Upper lobe of right lung (tissue), 1 donor: ENCODE results near the gene PTH. TPM values are rescaled to one million over a fixed set of nuclear protein-coding genes. Genes with fewer than 3 reads are reported as not detected.

Source experiments
- ATAC-seq: fragments of 200-7000 bp; cut with Tn5 transposase; one replicate; pipeline ENCODE4 v1.9.1; 2020; ENCODE audit warnings: mild to moderate bottlenecking, moderate library complexity
- DNase-seq: peaks from one replicate; pipeline ENCODE4 v3.0.0-alpha.2; 2020
- H3K27ac ChIP-seq: fragments of 200-600 bp; one replicate; pipeline ENCODE4 v1.8.0; 2022
- H3K27me3 ChIP-seq: fragments of 200-600 bp; one replicate; pipeline ENCODE4 v1.8.0; 2022; ENCODE audit warnings: mild to moderate bottlenecking
- H3K36me3 ChIP-seq: fragments of 200-600 bp; one replicate; pipeline ENCODE4 v1.8.0; 2022
- H3K4me1 ChIP-seq: fragments of 200-600 bp; one replicate; pipeline ENCODE4 v1.8.0; 2022
- H3K4me3 ChIP-seq: fragments of 200-600 bp; one replicate; pipeline ENCODE4 v1.8.0; 2022; ENCODE audit warnings: mild to moderate bottlenecking
- H3K9me3 ChIP-seq: fragments of 200-600 bp; one replicate; pipeline ENCODE4 v1.8.0; 2022
- intact Hi-C: fragments of 100-400 bp; cut with DNase I; formaldehyde crosslinking; loops from one replicate; pipeline ENCODE4 v1.11.0; 2022
- total RNA-seq: library from RNA; stranded (reverse); fragmentation: NEBNext Ultra II Directional; extraction: Animal tissue kit (Norgen Biotek cat#: 25700); gene quantifications from one replicate; pipeline ENCODE4 v1.2.1, GENCODE V29; 2021
- TF ChIP-seq, protein P1 (sequence below): fragments of 200-600 bp; IDR thresholded peaks from one replicate; pipeline ENCODE4 v1.8.0; 2022; ENCODE audit warnings: antibody characterized with exemption
- donor health status: DM: no; HTN: yes; CAD: no; lungs with severe emphysema.

PTH gene
- total RNA-seq, 1 donor from 2014 or later, result not detected

- intact Hi-C loops, result no loop called here
These were observed 6.7 kb upstream of the PTH start for GRCh38 chr11:13502492-13502891.

GRCh38 chr11:13494051-13494450 lies 1.7 kb downstream of the PTH start:
- DNase-seq (no peak), ATAC-seq (no peak)
- intact Hi-C loops, result no loop called here
- Histone ChIP-seq H3K9me3 (no peaks in the 10 kb centered on the region), H3K4me3 (no peak overlapping the region), H3K4me1 (no peaks in the 10 kb centered on the region), H3K27ac (no peak overlapping the region), H3K27me3 (no peaks in the 10 kb centered on the region), H3K36me3 (no peaks in the 10 kb centered on the region)
- TF ChIP-seq, protein P1, sequence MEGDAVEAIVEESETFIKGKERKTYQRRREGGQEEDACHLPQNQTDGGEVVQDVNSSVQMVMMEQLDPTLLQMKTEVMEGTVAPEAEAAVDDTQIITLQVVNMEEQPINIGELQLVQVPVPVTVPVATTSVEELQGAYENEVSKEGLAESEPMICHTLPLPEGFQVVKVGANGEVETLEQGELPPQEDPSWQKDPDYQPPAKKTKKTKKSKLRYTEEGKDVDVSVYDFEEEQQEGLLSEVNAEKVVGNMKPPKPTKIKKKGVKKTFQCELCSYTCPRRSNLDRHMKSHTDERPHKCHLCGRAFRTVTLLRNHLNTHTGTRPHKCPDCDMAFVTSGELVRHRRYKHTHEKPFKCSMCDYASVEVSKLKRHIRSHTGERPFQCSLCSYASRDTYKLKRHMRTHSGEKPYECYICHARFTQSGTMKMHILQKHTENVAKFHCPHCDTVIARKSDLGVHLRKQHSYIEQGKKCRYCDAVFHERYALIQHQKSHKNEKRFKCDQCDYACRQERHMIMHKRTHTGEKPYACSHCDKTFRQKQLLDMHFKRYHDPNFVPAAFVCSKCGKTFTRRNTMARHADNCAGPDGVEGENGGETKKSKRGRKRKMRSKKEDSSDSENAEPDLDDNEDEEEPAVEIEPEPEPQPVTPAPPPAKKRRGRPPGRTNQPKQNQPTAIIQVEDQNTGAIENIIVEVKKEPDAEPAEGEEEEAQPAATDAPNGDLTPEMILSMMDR, result no peak

More at GRCh38 chr11:13502492-13502891, 6.7 kb upstream of the PTH start:
- TF ChIP-seq, protein P1, result no peak
- no peak for ATAC-seq
- H3K4me3 ChIP-seq, result no peak overlapping the region
- H3K27me3 ChIP-seq, result no peaks in the 10 kb centered on the region
- H3K9me3 ChIP-seq, result no peaks in the 10 kb centered on the region
- no peaks in the 10 kb centered on the region for H3K4me1 ChIP-seq
- no peak for DNase-seq
- no peak overlapping the region for H3K27ac ChIP-seq
- H3K36me3 ChIP-seq, result no peaks in the 10 kb centered on the region

DNA sequence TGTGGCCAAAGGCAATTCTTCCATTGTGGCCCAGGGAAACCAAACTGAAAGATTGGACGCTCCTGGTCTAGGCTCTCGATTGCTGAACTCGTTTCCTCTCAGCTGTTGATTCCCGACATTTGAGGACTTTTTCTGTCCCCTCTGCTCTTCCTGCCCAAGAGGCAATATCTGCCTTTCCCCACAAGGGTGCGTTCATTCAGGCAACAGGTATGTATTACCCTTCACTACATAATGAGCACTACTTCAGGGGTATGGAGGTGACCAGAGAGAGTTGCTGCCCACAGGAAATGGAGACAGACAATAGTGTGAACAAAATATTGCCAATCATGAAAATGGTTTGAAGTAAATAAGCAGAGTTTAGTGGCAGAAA lies 8.2 kb downstream of the PTH start:
- no peaks in the 10 kb centered on the region for H3K27me3 ChIP-seq
- no peaks in the 10 kb centered on the region for H3K4me1 ChIP-seq
- no peak overlapping the region for H3K27ac ChIP-seq
- intact Hi-C loops, result no loop called here
- H3K4me3 ChIP-seq, result peak overlapping the region; percentile 34
- DNase-seq (no peak), ATAC-seq (peak; percentile 74)
- no peaks in the 10 kb centered on the region for H3K9me3 ChIP-seq
- TF ChIP-seq, protein P1, result peak; percentile 25
- H3K36me3 ChIP-seq, result no peaks in the 10 kb centered on the region

DNA sequence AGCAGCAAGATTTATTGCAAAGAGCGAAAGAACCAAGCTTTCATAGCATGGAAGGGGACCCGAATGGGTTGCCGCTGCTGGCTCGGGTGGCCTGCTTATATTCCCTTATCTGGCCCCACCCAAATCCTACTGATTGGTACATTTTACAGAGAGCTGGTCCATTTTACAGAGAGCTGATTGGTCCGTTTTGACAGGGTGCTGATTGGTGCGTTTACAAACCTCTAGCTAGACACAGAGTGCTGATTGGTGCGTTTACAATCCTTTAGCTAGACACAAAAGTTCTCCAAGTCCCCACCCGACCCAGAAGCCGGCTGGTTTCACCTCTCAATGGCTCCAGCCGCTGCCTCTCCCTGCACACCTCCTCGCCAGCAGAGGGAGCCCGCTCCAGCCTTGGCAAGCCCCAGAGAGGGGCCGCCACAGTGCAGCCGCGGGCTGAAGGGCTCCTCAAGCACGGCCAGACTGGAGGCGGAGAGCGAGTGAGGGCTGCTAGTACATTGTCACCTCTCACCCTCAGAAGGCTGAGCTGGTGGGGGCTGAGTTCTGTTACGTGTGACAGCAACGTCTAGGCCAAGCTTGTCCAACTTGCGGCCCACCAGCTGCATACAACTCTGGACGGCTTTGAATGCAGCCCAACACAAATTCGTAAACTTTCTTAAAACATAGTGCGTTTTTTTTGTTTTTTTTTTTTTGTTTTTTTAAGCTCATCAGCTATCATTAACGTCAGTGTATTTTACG lies 8.7 kb downstream of the PTH start:
- ATAC-seq (peak; percentile 94), DNase-seq (peak; percentile 86)
- no peaks in the 10 kb centered on the region for H3K9me3 ChIP-seq
- no peaks in the 10 kb centered on the region for H3K4me1 ChIP-seq
- H3K4me3 ChIP-seq, result peak overlapping the region; percentile 34
- TF ChIP-seq, protein P1, result peak; percentile 46
- H3K27ac ChIP-seq, result no peak overlapping the region
- no peaks in the 10 kb centered on the region for H3K36me3 ChIP-seq
- intact Hi-C loops, result no loop called here
- no peaks in the 10 kb centered on the region for H3K27me3 ChIP-seq

DNA sequence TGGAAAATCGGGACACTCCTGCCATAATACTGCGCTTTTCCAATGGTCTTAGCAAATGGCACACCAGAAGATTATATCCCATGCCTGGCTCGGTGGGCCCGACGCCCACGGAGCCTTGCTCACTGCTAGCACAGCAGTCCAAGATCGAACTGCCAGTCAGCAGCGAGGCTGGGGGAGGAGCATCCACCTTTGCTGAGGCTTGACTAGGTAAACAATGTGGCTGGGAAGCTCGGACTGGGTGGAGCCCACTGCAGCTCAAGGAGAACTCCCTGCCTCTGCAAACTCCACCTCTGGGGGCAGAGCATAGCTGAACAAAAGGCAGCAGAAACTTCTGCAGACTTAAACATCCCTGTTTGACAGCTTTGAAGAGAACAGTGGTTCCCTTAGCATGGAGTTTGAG lies 15.6 kb downstream of the PTH start:
- no peak for ATAC-seq
- no peaks in the 10 kb centered on the region for H3K36me3 ChIP-seq
- TF ChIP-seq, protein P1, result no peak
- no peaks in the 10 kb centered on the region for H3K4me1 ChIP-seq
- no peak overlapping the region for H3K27ac ChIP-seq
- H3K9me3 ChIP-seq, result no peaks in the 10 kb centered on the region
- intact Hi-C loops, result no loop called here
- H3K27me3 ChIP-seq, result no peaks in the 10 kb centered on the region
- no peak overlapping the region for H3K4me3 ChIP-seq
- no peak for DNase-seq
